Vagina (tissue), 2 donors: ENCODE measurements around the gene CACNA1S.

Source experiments
- POLR2A ChIP-seq, 2 donors: fragments of 450-650 bp; IDR thresholded peaks; one replicate each; pipeline ENCODE4 v1.6.1; 2017; ENCODE audit warnings: antibody characterized with exemption in 2 of 2, mild to moderate bottlenecking in 2 of 2, moderate library complexity in 2 of 2
- POLR2AphosphoS5 ChIP-seq, 2 donors: sonication (generic); formaldehyde crosslinking; IDR thresholded peaks; one replicate each; pipeline ENCODE4 v1.9.0; 2017; ENCODE audit warnings: antibody characterized with exemption in 2 of 2, mild to moderate bottlenecking in 2 of 2, low read depth in 1 of 2; ENCODE audit not compliant: insufficient read depth in 1 of 2
- TF ChIP-seq, protein P1 (sequence below), 3 experiments: fragments of 450-650 bp in 2 of 3; fragments of 200-600 bp in 1 of 3; sonication (generic) in 1 of 3; IDR thresholded peaks; one replicate each; pipeline ENCODE4 v1.5.1; 2017 to 2019; ENCODE audit warnings: antibody characterized with exemption in 3 of 3, mild to moderate bottlenecking in 2 of 3, moderate library complexity in 2 of 3

DNA sequence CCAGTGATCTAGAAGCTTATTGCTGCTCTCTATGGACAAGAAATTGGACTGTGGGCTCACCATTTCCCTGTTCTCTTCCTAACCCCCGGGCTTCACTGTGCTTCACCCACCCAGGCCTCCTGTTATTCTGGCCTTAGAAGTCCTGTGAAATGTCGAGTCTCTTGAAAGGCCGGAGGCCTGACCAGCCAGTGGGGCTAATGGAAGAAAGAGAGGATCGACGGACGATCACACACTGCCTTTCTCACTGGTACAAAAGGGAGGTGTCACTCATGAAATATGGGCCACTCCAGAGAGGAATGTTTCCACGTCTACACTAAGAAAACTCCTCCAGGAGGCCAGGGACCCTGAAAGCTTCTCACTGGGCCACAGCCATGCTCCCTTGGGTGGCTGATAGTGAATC, 36.1 kb downstream of the CACNA1S start:
- no peak for TF ChIP-seq POLR2A (IDR thresholded peaks at IDR 0.05)
- TF ChIP-seq, protein P1, sequence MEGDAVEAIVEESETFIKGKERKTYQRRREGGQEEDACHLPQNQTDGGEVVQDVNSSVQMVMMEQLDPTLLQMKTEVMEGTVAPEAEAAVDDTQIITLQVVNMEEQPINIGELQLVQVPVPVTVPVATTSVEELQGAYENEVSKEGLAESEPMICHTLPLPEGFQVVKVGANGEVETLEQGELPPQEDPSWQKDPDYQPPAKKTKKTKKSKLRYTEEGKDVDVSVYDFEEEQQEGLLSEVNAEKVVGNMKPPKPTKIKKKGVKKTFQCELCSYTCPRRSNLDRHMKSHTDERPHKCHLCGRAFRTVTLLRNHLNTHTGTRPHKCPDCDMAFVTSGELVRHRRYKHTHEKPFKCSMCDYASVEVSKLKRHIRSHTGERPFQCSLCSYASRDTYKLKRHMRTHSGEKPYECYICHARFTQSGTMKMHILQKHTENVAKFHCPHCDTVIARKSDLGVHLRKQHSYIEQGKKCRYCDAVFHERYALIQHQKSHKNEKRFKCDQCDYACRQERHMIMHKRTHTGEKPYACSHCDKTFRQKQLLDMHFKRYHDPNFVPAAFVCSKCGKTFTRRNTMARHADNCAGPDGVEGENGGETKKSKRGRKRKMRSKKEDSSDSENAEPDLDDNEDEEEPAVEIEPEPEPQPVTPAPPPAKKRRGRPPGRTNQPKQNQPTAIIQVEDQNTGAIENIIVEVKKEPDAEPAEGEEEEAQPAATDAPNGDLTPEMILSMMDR (IDR thresholded peaks at IDR 0.05): no peak
- no peak for TF ChIP-seq POLR2AphosphoS5 (IDR thresholded peaks at IDR 0.05; ENCODE audit: insufficient read depth in 1 of 2, low read depth in 1 of 2)
